Measurements from ENCODE around the gene TYROBP. TPM values are rescaled to one million over a fixed set of nuclear protein-coding genes. Genes with fewer than 3 reads are reported as not detected.
"Not testable (repeated sequence)": the region's sequence is repeated elsewhere in the genome, so short reads cannot be mapped to it uniquely, and the experiment has no call there.

TYROBP gene
- total RNA-seq, 1 experiment from 2014 or later, result not detected

GRCh38 chr19:35931874-35932202 is 23.7 kb upstream of the TYROBP start:
- no peak for DNase-seq (ENCODE audit: low spot score)

GRCh38 chr19:35931161-35931873 is 23.2 kb upstream of the TYROBP start:
- peak; percentile 99 for DNase-seq (ENCODE audit: low spot score)

DNA sequence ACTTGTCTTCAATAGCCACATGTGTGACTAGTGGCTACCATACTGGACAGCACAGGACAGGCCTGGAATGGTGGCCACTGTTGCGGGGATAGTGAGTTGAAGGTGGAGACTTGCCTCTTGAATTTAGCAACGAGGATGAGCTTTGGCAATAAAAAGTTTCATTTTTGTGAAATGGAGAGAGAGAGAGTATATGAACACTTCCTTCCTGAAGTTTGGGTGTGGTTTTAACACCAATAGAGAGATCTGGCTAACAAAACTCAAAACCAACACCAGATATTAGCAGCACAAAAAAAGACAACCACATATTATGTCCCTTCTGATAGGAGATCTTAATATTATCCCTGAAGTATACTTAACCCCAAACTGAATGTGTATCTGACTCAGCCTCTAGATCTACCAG is 21.8 kb upstream of the TYROBP start:
- no peak for DNase-seq (ENCODE audit: low spot score)

DNA sequence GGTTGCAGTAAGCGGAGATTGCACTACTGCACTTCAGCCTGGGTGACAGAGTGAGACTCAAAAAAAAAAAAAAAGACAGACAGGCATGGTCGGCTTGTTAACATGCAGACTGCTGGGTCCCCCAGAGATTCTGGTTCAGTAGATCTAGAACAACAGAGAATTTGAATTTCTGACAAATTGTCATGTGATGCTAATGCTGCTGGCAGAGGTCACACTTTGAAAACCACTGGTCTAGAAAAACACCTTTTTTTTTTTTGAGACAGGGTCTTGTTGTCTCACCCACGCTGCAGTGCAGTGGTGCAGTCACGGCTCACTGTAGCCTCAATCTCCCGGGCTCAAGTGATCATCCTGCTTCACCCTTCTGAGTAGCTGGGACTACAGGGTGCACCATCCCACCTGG is 20.4 kb upstream of the TYROBP start:
- no peak for DNase-seq (ENCODE audit: low spot score)

DNA sequence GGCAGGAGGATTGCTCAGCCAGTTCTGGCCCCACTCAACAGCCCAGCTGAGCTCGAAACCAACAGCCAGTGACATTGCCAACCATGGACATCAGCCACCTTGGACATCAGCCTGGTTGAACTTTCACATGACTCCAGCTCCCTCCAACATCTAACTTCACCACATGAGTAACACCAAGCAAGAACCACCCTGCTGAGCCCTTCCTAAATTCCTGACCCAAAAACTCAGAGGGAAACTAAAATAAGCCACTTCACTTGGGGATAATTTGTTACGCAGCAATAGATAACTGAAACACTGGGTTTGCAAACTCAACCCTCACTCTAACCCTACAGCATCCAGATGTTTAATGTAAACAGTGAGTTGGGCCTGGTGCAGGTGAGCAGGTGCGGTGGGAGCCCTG is 17.4 kb upstream of the TYROBP start:
- DNase-seq (ENCODE audit: low spot score), result no peak

DNA sequence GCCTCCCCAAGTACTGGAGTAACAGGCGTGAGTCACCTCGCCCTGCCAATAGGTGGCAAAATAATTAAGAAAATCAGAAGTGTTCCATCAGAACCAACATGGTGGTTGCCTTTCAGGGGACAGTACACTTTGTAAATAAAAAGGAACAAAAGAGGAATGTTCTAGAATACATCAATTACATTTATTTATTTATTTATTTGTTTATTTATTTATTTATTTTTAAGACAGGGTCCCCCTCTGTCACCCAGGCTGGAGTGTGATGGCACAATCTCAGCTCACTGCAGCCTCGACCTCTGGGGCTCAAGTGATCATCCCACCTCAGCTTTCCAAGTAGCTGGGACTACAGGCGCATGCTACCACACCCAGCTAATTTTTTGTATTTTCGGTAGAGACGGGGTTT is 12.9 kb upstream of the TYROBP start:
- no peak for DNase-seq (ENCODE audit: low spot score)

- DNase-seq (ENCODE audit: low spot score), result no peak
Observed at GRCh38 chr19:35919306-35919705, 11.2 kb upstream of the TYROBP start.

DNA sequence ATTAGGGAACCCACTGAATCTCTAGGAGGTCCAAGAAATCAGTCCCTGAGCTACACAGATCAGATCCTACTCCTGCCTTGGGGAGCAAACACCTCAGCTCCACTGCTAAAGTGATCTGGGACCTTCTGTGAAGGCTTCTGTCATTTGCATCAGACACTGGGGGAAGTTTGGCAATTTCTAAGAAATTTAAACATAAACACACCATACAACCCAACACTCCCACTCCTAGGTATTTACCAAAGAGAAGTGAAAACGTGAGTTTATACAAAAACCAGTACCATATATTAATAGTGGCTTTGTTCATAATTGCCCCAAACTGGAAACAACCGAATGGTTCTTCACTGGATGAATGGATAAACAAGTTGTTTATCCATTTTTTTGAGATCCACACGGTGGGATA is 7.3 kb upstream of the TYROBP start:
- DNase-seq (ENCODE audit: low spot score), result no peak

- no peak for DNase-seq (ENCODE audit: low spot score)
Observed at GRCh38 chr19:35913589-35913988, 5.5 kb upstream of the TYROBP start.

GRCh38 chr19:35911790-35912189 is 3.7 kb upstream of the TYROBP start:
- peak; percentile 56 for DNase-seq (ENCODE audit: low spot score)

- DNase-seq (ENCODE audit: low spot score), result no peak
Observed at GRCh38 chr19:35911173-35911572, 3.1 kb upstream of the TYROBP start.

GRCh38 chr19:35910355-35910754 is 2.3 kb upstream of the TYROBP start:
- DNase-seq (ENCODE audit: low spot score), result not testable (repeated sequence)

DNA sequence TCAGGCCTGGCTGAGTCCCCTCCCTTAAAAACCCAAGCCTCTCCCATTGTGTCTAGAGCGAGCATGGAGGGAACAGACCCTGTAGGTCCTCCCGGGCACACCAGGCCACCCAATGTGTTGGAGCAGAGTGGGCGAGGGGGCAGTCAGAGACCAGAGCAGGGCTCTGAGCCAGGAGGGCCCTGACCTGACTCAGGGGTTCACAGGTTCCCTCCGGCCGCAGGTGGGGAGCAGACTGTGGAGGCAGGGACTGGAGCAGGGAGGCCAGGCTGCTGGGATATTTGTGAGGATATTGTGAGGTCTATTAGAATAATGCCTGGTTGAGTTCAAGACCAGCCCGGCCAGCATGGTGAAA is 1.6 kb upstream of the TYROBP start:
- no peak for DNase-seq (ENCODE audit: low spot score)

- no peak for DNase-seq (ENCODE audit: low spot score)
Observed at GRCh38 chr19:35908973-35909683, 1.0 kb upstream of the TYROBP start.

DNA sequence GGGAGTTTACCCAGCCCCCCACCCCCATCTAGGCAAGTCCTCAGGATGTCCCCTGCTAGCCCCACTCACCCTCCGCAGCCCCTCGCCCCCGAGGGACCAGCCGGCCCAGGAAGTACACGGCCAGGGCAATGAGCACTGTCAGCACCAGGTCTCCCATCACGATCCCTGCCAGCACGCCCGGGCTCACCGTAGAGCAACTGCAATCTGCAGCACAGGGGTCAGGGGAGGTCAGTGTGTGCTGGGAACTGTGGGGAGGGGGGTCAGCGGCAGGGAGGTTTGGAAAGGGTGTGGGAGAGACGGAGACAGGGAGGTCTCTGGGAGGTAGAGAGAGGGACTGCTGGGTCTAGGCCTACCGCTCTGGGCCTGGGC is 734 bp downstream of the TYROBP start:
- DNase-seq (ENCODE audit: low spot score), result no peak

DNA sequence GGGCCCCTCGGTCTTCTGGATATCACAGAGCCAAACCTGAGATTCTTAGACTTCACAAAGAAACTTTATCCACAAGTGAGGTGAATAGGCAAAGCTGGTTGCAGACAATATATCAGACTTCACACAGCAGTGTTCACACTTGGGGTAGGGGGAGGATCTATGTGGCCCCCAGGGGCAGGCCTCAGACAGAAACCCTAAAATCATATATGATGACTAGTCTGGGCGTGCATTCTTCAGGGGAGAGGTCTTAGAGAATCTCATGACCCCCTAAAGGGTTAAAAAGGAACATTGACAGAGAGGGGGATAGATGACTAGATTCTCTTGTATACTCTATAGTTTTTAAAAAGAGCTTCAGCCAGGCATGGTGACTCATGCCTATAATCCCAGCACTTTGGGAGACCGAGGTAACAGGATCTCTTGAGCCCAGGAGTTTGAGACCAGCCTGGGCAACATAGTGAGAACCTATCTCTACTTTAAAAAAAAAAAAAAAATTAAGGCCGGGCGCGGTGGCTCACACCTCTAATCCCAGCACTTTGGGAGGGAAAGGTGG is 2.8 kb downstream of the TYROBP start:
- no peak for DNase-seq (ENCODE audit: low spot score)

DNA sequence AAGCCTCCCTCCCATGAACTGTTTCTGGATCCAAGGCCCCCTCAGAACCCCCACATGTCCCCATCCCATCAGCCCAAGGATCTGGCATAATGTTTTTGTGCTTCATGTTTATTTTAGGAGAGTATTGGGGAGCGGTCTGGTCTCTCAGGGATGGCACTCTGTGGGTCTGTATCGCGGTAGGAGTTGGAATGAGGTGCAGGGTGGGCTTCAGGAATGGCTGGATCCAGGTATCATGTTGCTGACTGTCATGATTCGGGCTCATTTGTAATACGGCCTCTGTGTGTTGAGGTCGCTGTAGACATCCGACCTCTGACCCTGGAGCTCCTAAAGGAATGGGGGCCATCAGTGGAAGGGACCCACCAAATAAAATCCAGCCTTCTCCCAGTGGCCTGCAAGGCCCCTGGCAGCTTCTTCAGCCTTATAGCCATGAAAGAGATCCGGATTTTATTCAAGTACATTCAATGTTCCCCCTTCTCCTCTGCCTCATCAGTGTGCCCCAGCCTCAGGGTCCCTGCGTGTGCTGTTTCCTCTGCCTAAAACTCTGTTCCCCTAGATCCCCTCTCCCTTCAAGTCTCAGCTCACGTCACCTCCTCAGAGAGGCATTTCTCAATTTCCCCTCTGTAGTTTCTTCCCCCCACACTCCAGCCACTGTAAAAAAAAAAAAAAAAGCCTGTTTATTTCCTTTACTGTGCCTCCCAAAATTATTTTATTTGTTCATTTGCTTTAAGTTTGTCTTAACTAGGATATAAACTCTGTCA is 3.6 kb downstream of the TYROBP start:
- no peak for DNase-seq (ENCODE audit: low spot score)

DNA sequence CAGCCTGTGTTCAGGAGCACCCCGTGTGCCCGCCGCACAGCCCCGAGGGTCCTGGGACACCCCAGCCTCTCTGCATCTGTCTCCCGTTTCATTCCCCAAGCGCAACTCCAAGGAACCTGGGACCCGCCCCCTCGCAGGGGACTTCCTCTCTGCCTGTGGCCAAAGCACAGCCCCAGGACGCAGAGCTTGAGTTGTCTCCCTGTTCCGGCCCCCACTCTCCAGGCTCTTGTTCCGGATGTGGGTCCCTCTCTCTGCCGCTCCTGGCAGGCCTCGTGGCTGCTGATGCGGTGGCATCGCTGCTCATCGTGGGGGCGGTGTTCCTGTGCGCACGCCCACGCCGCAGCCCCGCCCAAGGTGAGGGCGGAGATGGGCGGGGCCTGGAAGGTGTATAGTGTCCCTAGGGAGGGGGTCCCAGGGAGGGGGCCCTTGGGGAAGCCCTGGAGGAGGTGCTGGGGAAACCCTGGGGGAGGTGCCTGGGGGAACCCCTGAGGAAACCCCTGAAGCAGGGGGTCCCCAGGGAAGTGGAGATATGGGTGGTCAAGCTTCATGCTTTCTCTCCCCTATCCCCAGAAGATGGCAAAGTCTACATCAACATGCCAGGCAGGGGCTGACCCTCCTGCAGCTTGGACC is 4.4 kb downstream of the TYROBP start:
- DNase-seq (ENCODE audit: low spot score), result no peak

GRCh38 chr19:35902870-35903475 is 5.1 kb downstream of the TYROBP start:
- DNase-seq (ENCODE audit: low spot score), result no peak

DNA sequence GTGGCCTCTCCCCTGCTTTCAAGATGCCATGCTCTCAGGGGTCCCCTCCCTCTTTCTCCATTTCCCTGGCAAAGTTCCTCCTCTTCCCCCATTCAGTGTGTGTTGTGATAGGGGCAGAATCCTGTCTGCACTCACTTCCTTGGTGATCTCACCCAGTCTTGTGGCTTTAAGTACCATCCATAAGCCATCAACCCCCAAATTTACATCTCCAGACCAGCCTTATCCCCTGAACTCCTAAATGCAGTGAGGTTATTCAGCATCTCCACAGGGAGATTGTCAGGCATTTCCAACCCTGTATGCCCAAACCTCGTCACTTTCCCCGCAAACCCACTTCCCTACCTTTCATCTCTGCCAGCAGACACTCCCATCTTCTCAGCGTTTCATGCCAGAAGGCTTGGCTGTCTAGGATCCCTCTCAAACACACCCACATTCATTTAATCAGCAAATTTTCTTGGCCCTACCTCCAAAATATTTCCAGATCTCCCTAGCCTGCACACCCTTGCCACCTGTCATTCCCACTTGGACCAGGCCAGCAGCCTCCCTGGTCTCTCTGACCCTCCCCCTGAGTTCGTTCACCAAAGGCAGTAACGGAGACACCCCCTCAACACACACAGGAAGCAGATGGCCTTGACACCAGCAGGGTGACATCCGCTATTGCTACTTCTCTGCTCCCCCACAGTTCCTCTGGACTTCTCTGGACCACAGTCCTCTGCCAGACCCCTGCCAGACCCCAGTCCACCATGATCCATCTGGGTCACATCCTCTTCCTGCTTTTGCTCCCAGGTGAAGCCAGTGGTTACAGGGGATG is 6.0 kb downstream of the TYROBP start, which contains the start of gene HCST:
TSS of gene HCST (plus strand) at position 676 of the 808 bp plus-strand sequence. CDS start at position 741, 65 bp downstream.
- DNase-seq (ENCODE audit: low spot score), result peak; percentile 84
